HepG2 (cell line): ENCODE measurements around the gene PLVAP. TPM values are rescaled to one million over a fixed set of nuclear protein-coding genes. Genes with fewer than 3 reads are reported as not detected.
A peak's percentile ranks its signal among the peaks of the same experiment; 100 is the strongest.

Source experiments
- ATAC-seq: fragments of 200-7000 bp; cut with Tn5 transposase; 3 replicates; pipeline ENCODE4 v1.9.1; 2020; ENCODE audit warnings: mild to moderate bottlenecking, moderate library complexity
- BruUV-seq: library from RNA; stranded (reverse); fragments of 400-500 nt; replicated peaks from 2 replicates; lab custom pipeline; 2021; lab: Mats Ljungman, UMichigan
- CTCF ChIA-PET: fragments of 300-600 bp; formaldehyde crosslinking; extraction: SDS; loops from one replicate; lab custom pipeline; 2021; ENCODE audit warnings: low total read pairs, inconsistent platforms, low intra/inter-chr PET ratio; lab: Yijun Ruan, JAX
- POLR2A ChIA-PET: fragments of 350-600 bp; sonication (Branson Sonifier 250); formaldehyde crosslinking; loops from one replicate; lab custom pipeline; 2020; ENCODE audit warnings: antibody characterized with exemption, inconsistent platforms; lab: Yijun Ruan, JAX
- DNase-seq: peaks from one replicate; pipeline ENCODE4 v3.0.0-alpha.2; 2015; ENCODE audit warnings: low spot score
- FAIRE-seq: peaks from 3 replicates; lab custom pipeline; 2011; peaks lifted over from hg19 to GRCh38; lab: Jason Lieb, UNC
- H2AFZ ChIP-seq: one replicate; pipeline ENCODE4 v1.6.1; 2011; ENCODE audit warnings: low read length, inconsistent platforms
- H3K27ac ChIP-seq: fragments of 300-600 bp; 3 replicates; pipeline ENCODE4 v1.8.0; 2011; ENCODE audit warnings: mixed run types, mild to moderate bottlenecking, mixed read lengths, low read length, inconsistent platforms; ENCODE audit not compliant: insufficient read depth; ENCODE audit errors: extremely low read length
- H3K27me3 ChIP-seq, 2 experiments: fragments of 200-600 bp in 1 of 2; 2 replicates in 1 of 2; 3 replicates in 1 of 2; pipeline versions ENCODE4 v1.6.0 to v1.8.0; 2011; ENCODE audit warnings: low read length in 2 of 2, mild to moderate bottlenecking in 2 of 2, moderate library complexity in 2 of 2, inconsistent platforms in 1 of 2; ENCODE audit not compliant: insufficient read depth in 2 of 2, control insufficient read depth in 1 of 2
- H3K36me3 ChIP-seq, 2 experiments: fragments of 200-600 bp in 1 of 2; replicated peaks in 1 of 2; 2 replicates in 1 of 2; 3 replicates in 1 of 2; pipeline versions ENCODE4 v1.5.1 to v1.8.0; 2011; ENCODE audit warnings: low read length in 2 of 2, inconsistent platforms in 1 of 2; ENCODE audit not compliant: insufficient read depth in 2 of 2, control insufficient read depth in 1 of 2
- H3K4me1 ChIP-seq: 2 replicates; pipeline ENCODE4 v1.5.1; 2012; ENCODE audit warnings: low read length, inconsistent platforms; ENCODE audit not compliant: insufficient read depth
- H3K4me2 ChIP-seq: 2 replicates; pipeline ENCODE4 v1.6.0; 2011; ENCODE audit warnings: low read depth, low read length, inconsistent platforms
- H3K4me3 ChIP-seq, 3 experiments: fragments of 200-600 bp in 1 of 3; sonication (generic), shearing (Covaris generic) in 1 of 3; replicated peaks in 1 of 3; 2 replicates each; pipeline ENCODE4 v1.5.1; 2011 to 2016; ENCODE audit warnings: low read length in 3 of 3, inconsistent platforms in 2 of 3, low read depth in 2 of 3, mild to moderate bottlenecking in 2 of 3, control low read depth in 1 of 3, mixed read lengths in 1 of 3; ENCODE audit not compliant: insufficient read depth in 1 of 3
- H3K79me2 ChIP-seq: one replicate; pipeline ENCODE4 v1.6.1; 2011; ENCODE audit warnings: low read length, inconsistent platforms; ENCODE audit not compliant: insufficient read depth
- H3K9ac ChIP-seq: 2 replicates; pipeline ENCODE4 v1.6.0; 2011; ENCODE audit warnings: mild to moderate bottlenecking, low read depth, low read length, inconsistent platforms; ENCODE audit not compliant: insufficient read depth
- H3K9me3 ChIP-seq: 2 replicates; pipeline ENCODE4 v1.5.1; 2012; ENCODE audit warnings: mild to moderate bottlenecking, low read length
- H4K20me1 ChIP-seq: 2 replicates; pipeline ENCODE4 v1.6.0; 2011; ENCODE audit warnings: inconsistent platforms, mild to moderate bottlenecking, low read length, moderate library complexity; ENCODE audit not compliant: insufficient read depth
- AGO2 ChIP-seq: fragments of 200-400 bp; formaldehyde crosslinking; optimal IDR thresholded peaks from 2 replicates; pipeline ENCODE3; 2017; ENCODE audit warnings: mild to moderate bottlenecking, low read depth, low read length, moderate library complexity
- BHLHE40 ChIP-seq: IDR thresholded peaks from 2 replicates; pipeline ENCODE4 v1.6.1; 2011; ENCODE audit warnings: low read length, improper control_type of control experiment
- CEBPB ChIP-seq: IDR thresholded peaks from 2 replicates; pipeline ENCODE4 v1.6.1; 2011; ENCODE audit warnings: low read depth, low read length, improper control_type of control experiment, borderline replicate concordance
- CHCHD3 ChIP-seq: sonication (generic); formaldehyde crosslinking; IDR thresholded peaks from 2 replicates; pipeline ENCODE4 v1.8.0; 2022; ENCODE audit warnings: mild to moderate bottlenecking, missing genetic modification reagents, moderate library complexity
- CHD4 ChIP-seq: fragments of 200-600 bp; sonication (generic); IDR thresholded peaks from 2 replicates; pipeline ENCODE4 v1.7.0; 2017; ENCODE audit warnings: mild to moderate bottlenecking, low read length, borderline replicate concordance
- DNMT3B ChIP-seq: conservative IDR thresholded peaks from 2 replicates; pipeline ENCODE4 v1.6.1; 2016; ENCODE audit warnings: missing biosample characterization, control low read depth
- HNRNPH1 ChIP-seq: fragments of 200-400 bp; formaldehyde crosslinking; optimal IDR thresholded peaks from 2 replicates; pipeline ENCODE3; 2017; ENCODE audit warnings: mild to moderate bottlenecking, low read depth, low read length
- KDM6A ChIP-seq: IDR thresholded peaks from 2 replicates; pipeline ENCODE4 v1.6.1; 2016; ENCODE audit warnings: low read depth
- KMT2A ChIP-seq: sonication (generic); formaldehyde crosslinking; IDR thresholded peaks from 2 replicates; pipeline ENCODE4 v1.4.0; 2020; ENCODE audit warnings: missing genetic modification reagents
- MAFF ChIP-seq: IDR thresholded peaks from 2 replicates; pipeline ENCODE4 v1.6.1; 2011; ENCODE audit warnings: low read depth, low read length, improper control_type of control experiment
- MNT ChIP-seq: fragments of 450-650 bp; IDR thresholded peaks from 2 replicates; pipeline ENCODE4 v1.6.1; 2016
- NFYC ChIP-seq: IDR thresholded peaks from 2 replicates; pipeline ENCODE4 v1.6.1; 2016; ENCODE audit warnings: missing genetic modification reagents, missing compliant biosample characterization
- PTBP1 ChIP-seq: fragments of 200-400 bp; formaldehyde crosslinking; IDR thresholded peaks from 2 replicates; pipeline ENCODE4 v1.6.1; 2018; ENCODE audit warnings: low read length, low read depth; ENCODE audit not compliant: poor library complexity, severe bottlenecking
- RFX3 ChIP-seq: IDR thresholded peaks from 2 replicates; pipeline ENCODE4 v1.6.1; 2016; ENCODE audit warnings: missing biosample characterization, missing genetic modification reagents
- RFXAP ChIP-seq: sonication (generic); formaldehyde crosslinking; IDR thresholded peaks from 2 replicates; pipeline ENCODE4 v1.4.0; 2020; ENCODE audit warnings: missing genetic modification reagents, borderline replicate concordance
- SP1 ChIP-seq, 2 experiments: fragments of 450-650 bp in 1 of 2; sonication (generic) in 1 of 2; formaldehyde crosslinking in 1 of 2; IDR thresholded peaks; 2 replicates each; pipeline versions ENCODE4 v1.4.0 to v1.6.1; 2016 to 2020; ENCODE audit warnings: missing genetic modification reagents in 1 of 2
- SP4 ChIP-seq: sonication (generic); formaldehyde crosslinking; IDR thresholded peaks from 2 replicates; pipeline ENCODE4 v1.8.1; 2023; ENCODE audit warnings: mild to moderate bottlenecking, missing genetic modification reagents
- ZBTB38 ChIP-seq: sonication (generic); formaldehyde crosslinking; IDR thresholded peaks from 2 replicates; pipeline ENCODE4 v1.5.1; 2020; ENCODE audit warnings: mild to moderate bottlenecking, missing genetic modification reagents
- ZNF253 ChIP-seq: sonication (generic); formaldehyde crosslinking; IDR thresholded peaks from 2 replicates; pipeline ENCODE4 v1.8.0; 2022; ENCODE audit warnings: mild to moderate bottlenecking, missing genetic modification reagents, borderline replicate concordance
- ZNF263 ChIP-seq: sonication (generic); formaldehyde crosslinking; IDR thresholded peaks from 2 replicates; pipeline ENCODE4 v1.4.0; 2020; ENCODE audit warnings: missing genetic modification reagents
- ZNF292 ChIP-seq: sonication (generic); formaldehyde crosslinking; IDR thresholded peaks from 2 replicates; pipeline ENCODE4 v1.8.1; 2022; ENCODE audit warnings: mild to moderate bottlenecking, low read depth, missing genetic modification reagents, borderline replicate concordance
- ZNF577 ChIP-seq: sonication (generic); formaldehyde crosslinking; IDR thresholded peaks from 2 replicates; pipeline ENCODE4 v1.4.0; 2020; ENCODE audit warnings: mild to moderate bottlenecking, low read depth, missing genetic modification reagents, borderline replicate concordance
- ZNF704 ChIP-seq: sonication (generic); formaldehyde crosslinking; IDR thresholded peaks from 2 replicates; pipeline ENCODE4 v1.8.1; 2023; ENCODE audit warnings: mild to moderate bottlenecking, inconsistent platforms, moderate library complexity, missing genetic modification reagents, borderline replicate concordance
- WGBS: methylation state at CpG from one replicate; pipeline ENCODE4 v1.1.6; 2017; ENCODE audit warnings: low lambda C conversion rate; 5-methylcytosine and 5-hydroxymethylcytosine counted together
- in situ Hi-C: cut with HindIII; loops from 2 replicates; pipeline ENCODE4 v1.10.0; 2017; ENCODE audit warnings: low pct_unique_long_range_greater_than_20kb; ENCODE audit not compliant: extremely low pct_ligation_motif_present
- intact Hi-C: fragments of 100-400 bp; cut with micrococcal nuclease; formaldehyde crosslinking; loops from one replicate; pipeline ENCODE4 v1.10.0; 2022; ENCODE audit not compliant: unreplicated experiment
- polyA plus RNA-seq, 8 experiments: library from polyadenylated mRNA; depleted of rRNA in 3 of 8; stranded (reverse) in 7 of 8; unstranded in 1 of 8; fragments of >200 nt; fragmentation: Illumina TruSeq in 4 of 8; extraction: Trizol in 4 of 8; gene quantifications; 2 replicates each; pipeline versions ENCODE4 v1.2.1 to v1.2.3, GENCODE V29; 2011 to 2016; ENCODE audit warnings: low read depth in 4 of 8, missing spikeins in 1 of 8, mixed read lengths in 1 of 8; ENCODE audit not compliant: insufficient read depth in 1 of 8
- total RNA-seq, 5 experiments: library from RNA; depleted of rRNA; stranded (reverse); fragments of >200 nt; fragmentation: Illumina TruSeq; extraction: Trizol; gene quantifications; 2 replicates each; pipeline ENCODE4 v1.2.3, GENCODE V29; 2016; ENCODE audit warnings: low read depth in 1 of 5

The PLVAP gene
- total and polyA plus RNA-seq, 2 of the 13 experiments (the other 11 are each of a cell fraction or from before 2014, with no cell fraction given): 0.26 TPM; not detected in 1

GRCh38 chr19:17332677-17333581 lies 44.2 kb downstream of the PLVAP start:
- Histone ChIP-seq H3K4me3 (no peak overlapping the region), H4K20me1 (no peaks in the 10 kb centered on the region), H3K4me2 (no peak overlapping the region; the same call in 1 of the 2 replicates), H3K79me2 (peaks cover 4% of the 10 kb centered on the region), H3K36me3 (no peaks in the 10 kb centered on the region), H3K9ac (no peak overlapping the region), H3K27me3 (no peaks in the 10 kb centered on the region; a peak in 1 of 5 replicates), H2AFZ (no peak overlapping the region), H3K9me3 (no peaks in the 10 kb centered on the region), H3K27ac (no peak overlapping the region), H3K4me1 (peaks cover 39% of the 10 kb centered on the region)
- ATAC-seq (peak; percentile 24), FAIRE-seq (no peak), DNase-seq (peak; percentile 87)
- 98% methylated on average over 43 of the region's 45 CpGs for WGBS
- intact Hi-C loops: no loop called here
- in situ Hi-C loops: no loop called here
- ChIA-PET CTCF (no interaction called here), POLR2A (interaction anchor here (0.6 to 3.7 kb wide), 15 partner anchors 9 to 526 kb away, joined by 3 to 37 read pairs (median 5); partner anchors contain the start of genes BABAM1, BST2, DDA1 and MRPL34)
- BruUV-seq: no TSS peak
- TF ChIP-seq RFX3 (CRISPR knock-in tag) (no peak), CHD4 (no peak), PTBP1 (no peak), BHLHE40 (no peak), MAFF (no peak), RFXAP (CRISPR knock-in tag) (0 out of 2 replicates have a peak, but pooled peaks have one; percentile 27), SP4 (CRISPR knock-in tag) (peak; percentile 67; the same call in 1 of the 2 replicates), DNMT3B (no peak), AGO2 (no peak), CEBPB (no peak), NFYC (CRISPR knock-in tag) (peak; percentile 82), KDM6A (CRISPR knock-in tag) (no peak), ZNF263 (CRISPR knock-in tag) (no peak), ZNF253 (no peak), HNRNPH1 (no peak), SP1 (IDR thresholded peaks at IDR 0.05) (no peak), SP1 (CRISPR knock-in tag; IDR thresholded peaks at IDR 0.05) (peak; percentile 57; the same call in 1 of the 2 replicates), CHCHD3 (no peak), ZBTB38 (CRISPR knock-in tag) (peak; percentile 62; the same call in 1 of the 2 replicates), ZNF292 (no peak), KMT2A (CRISPR knock-in tag) (no peak), MNT (no peak), ZNF704 (no peak), ZNF577 (CRISPR knock-in tag) (no peak)
